GM21717 (cell line): Measurements from ENCODE around the gene LIMS1.
A peak's percentile ranks its signal among the peaks of the same experiment; 100 is the strongest.
"Not testable (repeated sequence)": the region's sequence is repeated elsewhere in the genome, so short reads cannot be mapped to it uniquely, and the experiment has no call there.

Experiments used
- ATAC-seq: cut with Tn5 transposase; IDR thresholded peaks from one replicate; pipeline ENCODE4 v1.9.1; 2021; ENCODE audit warnings: mild to moderate bottlenecking, moderate library complexity; ENCODE audit not compliant: unreplicated experiment

Gene LIMS1

GRCh38 chr2:108707300-108707699, 173.0 kb downstream of the LIMS1 start:
- no peak for ATAC-seq

GRCh38 chr2:108716971-108717370, 182.7 kb downstream of the LIMS1 start:
- ATAC-seq: not testable (repeated sequence)

GRCh38 chr2:108719149-108720044, 185.1 kb downstream of the LIMS1 start, which contains the start of gene RANBP2:
TSS of gene RANBP2 (plus strand) at chr2:108719482. CDS start at chr2:108719607, 125 bp downstream.
- ATAC-seq: peak; percentile 99

GRCh38 chr2:108726048-108726447, 191.8 kb downstream of the LIMS1 start:
- ATAC-seq: not testable (repeated sequence)

GRCh38 chr2:108734656-108735055, 200.4 kb downstream of the LIMS1 start:
- not testable (repeated sequence) for ATAC-seq
